Measurements from ENCODE around the gene PFKP. TPM values are rescaled to one million over a fixed set of nuclear protein-coding genes. Genes with fewer than 3 reads are reported as not detected.

Gene PFKP
- total RNA-seq, 1 donor from 2014 or later: 361 TPM

Other genes with a start within 250 kb of the PFKP start
- 80.4 and 81.3 TPM in 2 replicates for gene PITRM1, start 105.2 kb downstream of the PFKP start, total RNA-seq

Measured in astrocyte (in vitro differentiated cells and primary cell).